Neural cell (in vitro differentiated cells): ENCODE data around the gene C11orf24. TPM values are rescaled to one million over a fixed set of nuclear protein-coding genes. Genes with fewer than 3 reads are reported as not detected.
A peak's percentile ranks its signal among the peaks of the same experiment; 100 is the strongest.

ENCODE experiments used
- H2AFZ ChIP-seq: fragments of 200-600, 300-800 bp; sonication (generic), shearing (Covaris generic); 2 replicates; pipeline ENCODE4 v1.6.0; 2014; ENCODE audit warnings: low read depth, mild to moderate bottlenecking, antibody characterized with exemption, low read length, moderate library complexity
- H3F3A ChIP-seq: fragments of 200-600 bp; shearing (Covaris generic); 2 replicates; pipeline ENCODE4 v1.6.1; 2016; ENCODE audit warnings: mild to moderate bottlenecking, moderate library complexity, mixed read lengths, antibody characterized with exemption, low read length; ENCODE audit not compliant: insufficient read depth, poor library complexity, severe bottlenecking
- H3K27ac ChIP-seq: fragments of 200-600, 300-800 bp; sonication (generic), shearing (Covaris generic); 2 replicates; pipeline ENCODE4 v1.5.1; 2014; ENCODE audit warnings: mild to moderate bottlenecking, low read length, moderate library complexity
- H3K27me3 ChIP-seq: fragments of 300-800, 200-600 bp; sonication (generic), shearing (Covaris generic); 2 replicates; pipeline ENCODE4 v1.6.0; 2014; ENCODE audit warnings: mild to moderate bottlenecking, low read depth, low read length, moderate library complexity; ENCODE audit not compliant: insufficient read depth
- H3K36me3 ChIP-seq: fragments of 300-800, 200-600 bp; sonication (generic), shearing (Covaris generic); 2 replicates; pipeline ENCODE4 v1.5.1; 2014; ENCODE audit warnings: mild to moderate bottlenecking, antibody characterized with exemption, low read length, moderate library complexity; ENCODE audit not compliant: insufficient read depth
- H3K4me2 ChIP-seq: fragments of 300-800, 200-600 bp; sonication (generic), shearing (Covaris generic); 2 replicates; pipeline ENCODE4 v1.6.0; 2014; ENCODE audit warnings: mild to moderate bottlenecking, low read length
- H3K4me3 ChIP-seq: fragments of 300-800, 200-600 bp; sonication (generic), shearing (Covaris generic); 2 replicates; pipeline ENCODE4 v1.5.1; 2014; ENCODE audit warnings: mild to moderate bottlenecking, low read length, moderate library complexity
- H3K79me2 ChIP-seq: fragments of 200-600 bp; shearing (Covaris generic); replicated peaks from 2 replicates; pipeline ENCODE4 v1.6.0; 2014; ENCODE audit warnings: mild to moderate bottlenecking, low read length, moderate library complexity; ENCODE audit not compliant: insufficient read depth
- H3K9ac ChIP-seq: fragments of 300-800, 200-600 bp; sonication (generic), shearing (Covaris generic); 2 replicates; pipeline ENCODE4 v1.6.1; 2016; ENCODE audit warnings: mild to moderate bottlenecking, low read length, mixed read lengths
- H3K9me2 ChIP-seq: fragments of 200-600 bp; shearing (Covaris generic); 2 replicates; pipeline ENCODE4 v1.6.1; 2016; ENCODE audit warnings: mild to moderate bottlenecking, low read length, mixed read lengths; ENCODE audit not compliant: insufficient read depth
- H3K9me3 ChIP-seq: fragments of 200-600, 300-800 bp; sonication (generic), shearing (Covaris generic); 2 replicates; pipeline ENCODE4 v1.6.1; 2016; ENCODE audit warnings: mild to moderate bottlenecking, mixed run types, low read length, moderate library complexity, mixed read lengths
- H4K20me1 ChIP-seq: fragments of 200-600 bp; shearing (Covaris generic); 2 replicates; pipeline ENCODE4 v1.6.1; 2016; ENCODE audit warnings: mild to moderate bottlenecking, mixed run types; ENCODE audit not compliant: insufficient read depth
- EP300 ChIP-seq: fragments of 450-650 bp; conservative IDR thresholded peaks from 2 replicates; pipeline ENCODE4 v1.6.1; 2014; ENCODE audit warnings: antibody characterized with exemption, mild to moderate bottlenecking, moderate library complexity; ENCODE audit not compliant: poor library complexity, severe bottlenecking
- EZH2 ChIP-seq: fragments of 200-600, 300-800 bp; shearing (Covaris generic), sonication (generic); IDR thresholded peaks from 2 replicates; pipeline ENCODE4 v1.6.1; 2014; ENCODE audit warnings: antibody characterized with exemption, low read length, borderline replicate concordance, mild to moderate bottlenecking; ENCODE audit not compliant: insufficient read depth, poor library complexity, severe bottlenecking
- MXI1 ChIP-seq: fragments of 450-650 bp; conservative IDR thresholded peaks from 2 replicates; pipeline ENCODE4 v1.6.1; 2014; ENCODE audit warnings: antibody characterized with exemption, mild to moderate bottlenecking; ENCODE audit not compliant: poor library complexity, severe bottlenecking
- POLR2AphosphoS5 ChIP-seq: IDR thresholded peaks from 2 replicates; pipeline ENCODE4 v1.6.1; 2012
- RAD21 ChIP-seq: fragments of 450-650 bp; conservative IDR thresholded peaks from 2 replicates; pipeline ENCODE4 v1.6.1; 2014; ENCODE audit warnings: antibody characterized with exemption, mild to moderate bottlenecking, moderate library complexity
- SMC3 ChIP-seq: fragments of 450-650 bp; conservative IDR thresholded peaks from 2 replicates; pipeline ENCODE4 v1.6.1; 2014; ENCODE audit warnings: antibody characterized with exemption, mild to moderate bottlenecking, moderate library complexity; ENCODE audit not compliant: poor library complexity
- TAF1 ChIP-seq: IDR thresholded peaks from 2 replicates; pipeline ENCODE4 v1.6.1; 2012; ENCODE audit warnings: low read depth
- polyA plus RNA-seq: library from polyadenylated mRNA; depleted of rRNA; stranded (reverse); fragments of >200 nt; gene quantifications from 2 replicates; pipeline ENCODE4 v1.2.3, GENCODE V29; 2014
- TF ChIP-seq, protein P1 (sequence below): fragments of 450-650 bp; IDR thresholded peaks from 2 replicates; pipeline ENCODE4 v1.5.1; 2014; ENCODE audit warnings: antibody characterized with exemption, mild to moderate bottlenecking, moderate library complexity; ENCODE audit not compliant: poor library complexity, severe bottlenecking
- TF ChIP-seq, protein P2 (sequence below): IDR thresholded peaks from 2 replicates; pipeline ENCODE4 v1.6.1; 2012; ENCODE audit warnings: borderline replicate concordance

Gene C11orf24
- polyA plus RNA-seq, 1 donor from 2014 or later, result 9.6 TPM

DNA sequence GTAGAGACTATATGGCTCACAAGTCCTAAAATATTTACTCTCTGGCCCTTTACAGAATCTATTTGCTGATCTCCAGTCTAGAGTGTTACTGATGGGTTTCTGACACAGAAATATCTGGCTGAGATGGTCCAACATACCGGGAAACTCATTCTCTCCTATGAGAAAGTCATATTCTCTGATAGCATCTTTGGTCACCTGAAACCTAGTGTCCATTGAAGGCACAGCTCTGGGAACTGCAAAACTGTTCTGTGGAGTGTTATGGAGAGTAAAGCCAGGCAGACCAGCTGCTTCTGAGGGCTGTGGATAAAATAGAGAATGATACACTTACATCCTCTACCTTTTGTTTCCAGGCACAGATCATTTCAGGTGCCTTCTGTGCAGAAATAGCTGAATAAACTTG, 2.5 kb upstream of the C11orf24 start:
- H3K27ac ChIP-seq, result no peak overlapping the region
- TF ChIP-seq POLR2AphosphoS5, result no peak
- no peak for TF ChIP-seq EZH2
- TF ChIP-seq EP300, result no peak
- TF ChIP-seq, protein P1, sequence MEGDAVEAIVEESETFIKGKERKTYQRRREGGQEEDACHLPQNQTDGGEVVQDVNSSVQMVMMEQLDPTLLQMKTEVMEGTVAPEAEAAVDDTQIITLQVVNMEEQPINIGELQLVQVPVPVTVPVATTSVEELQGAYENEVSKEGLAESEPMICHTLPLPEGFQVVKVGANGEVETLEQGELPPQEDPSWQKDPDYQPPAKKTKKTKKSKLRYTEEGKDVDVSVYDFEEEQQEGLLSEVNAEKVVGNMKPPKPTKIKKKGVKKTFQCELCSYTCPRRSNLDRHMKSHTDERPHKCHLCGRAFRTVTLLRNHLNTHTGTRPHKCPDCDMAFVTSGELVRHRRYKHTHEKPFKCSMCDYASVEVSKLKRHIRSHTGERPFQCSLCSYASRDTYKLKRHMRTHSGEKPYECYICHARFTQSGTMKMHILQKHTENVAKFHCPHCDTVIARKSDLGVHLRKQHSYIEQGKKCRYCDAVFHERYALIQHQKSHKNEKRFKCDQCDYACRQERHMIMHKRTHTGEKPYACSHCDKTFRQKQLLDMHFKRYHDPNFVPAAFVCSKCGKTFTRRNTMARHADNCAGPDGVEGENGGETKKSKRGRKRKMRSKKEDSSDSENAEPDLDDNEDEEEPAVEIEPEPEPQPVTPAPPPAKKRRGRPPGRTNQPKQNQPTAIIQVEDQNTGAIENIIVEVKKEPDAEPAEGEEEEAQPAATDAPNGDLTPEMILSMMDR, result no peak
- no peak for TF ChIP-seq SMC3
- no peak for TF ChIP-seq TAF1
- no peak for TF ChIP-seq RAD21
- no peak for TF ChIP-seq MXI1
- no peak overlapping the region for H3K4me3 ChIP-seq
- no peaks in the 10 kb centered on the region for H3K9me2 ChIP-seq
- no peak overlapping the region for H3K9ac ChIP-seq
- H3F3A ChIP-seq, result no peaks in the 10 kb centered on the region
- H3K36me3 ChIP-seq, result no peaks in the 10 kb centered on the region
- H3K79me2 ChIP-seq, result peaks cover 20% of the 10 kb centered on the region
- H2AFZ ChIP-seq, result no peak overlapping the region
- no peak overlapping the region for H3K4me2 ChIP-seq
- no peaks in the 10 kb centered on the region for H3K27me3 ChIP-seq
- no peaks in the 10 kb centered on the region for H3K9me3 ChIP-seq
- no peaks in the 10 kb centered on the region for H4K20me1 ChIP-seq

DNA sequence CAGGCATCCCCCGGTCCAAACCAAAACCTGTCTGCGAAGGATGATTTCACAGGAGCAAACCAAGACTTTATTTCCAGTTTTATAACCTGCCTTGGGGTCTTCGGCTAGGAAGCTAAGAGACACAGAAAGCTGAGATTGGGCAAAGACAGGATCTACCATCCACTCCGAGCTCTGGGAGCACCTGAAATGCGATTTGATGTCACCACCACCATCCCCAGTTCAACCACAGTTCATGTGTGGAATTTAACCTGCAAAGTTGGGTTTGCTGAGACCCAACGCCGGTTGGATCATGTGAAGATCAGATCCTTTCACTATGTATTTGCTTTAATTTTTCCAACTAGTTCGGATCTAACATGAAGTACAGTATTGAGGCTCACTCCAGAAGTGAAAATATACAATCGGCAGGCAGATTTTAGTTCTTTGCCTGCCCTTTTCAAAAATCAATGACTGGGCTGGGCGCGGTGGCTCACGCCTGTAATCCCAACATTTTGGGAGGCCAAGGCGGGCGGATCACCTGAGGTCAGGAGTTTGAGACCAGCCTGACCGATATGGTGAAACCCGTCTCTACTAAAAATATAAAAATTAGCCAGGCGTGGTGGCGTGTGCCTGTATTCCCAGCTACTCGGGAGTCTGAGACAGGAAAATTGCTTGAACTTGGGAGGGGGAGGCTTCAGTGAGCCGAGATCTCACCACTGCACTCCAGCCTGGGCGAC, 1.4 kb upstream of the C11orf24 start:
- no peaks in the 10 kb centered on the region for H3K27me3 ChIP-seq
- TF ChIP-seq, protein P1, result no peak
- no peak for TF ChIP-seq POLR2AphosphoS5
- TF ChIP-seq TAF1, result no peak
- no peak for TF ChIP-seq SMC3
- TF ChIP-seq, protein P2, sequence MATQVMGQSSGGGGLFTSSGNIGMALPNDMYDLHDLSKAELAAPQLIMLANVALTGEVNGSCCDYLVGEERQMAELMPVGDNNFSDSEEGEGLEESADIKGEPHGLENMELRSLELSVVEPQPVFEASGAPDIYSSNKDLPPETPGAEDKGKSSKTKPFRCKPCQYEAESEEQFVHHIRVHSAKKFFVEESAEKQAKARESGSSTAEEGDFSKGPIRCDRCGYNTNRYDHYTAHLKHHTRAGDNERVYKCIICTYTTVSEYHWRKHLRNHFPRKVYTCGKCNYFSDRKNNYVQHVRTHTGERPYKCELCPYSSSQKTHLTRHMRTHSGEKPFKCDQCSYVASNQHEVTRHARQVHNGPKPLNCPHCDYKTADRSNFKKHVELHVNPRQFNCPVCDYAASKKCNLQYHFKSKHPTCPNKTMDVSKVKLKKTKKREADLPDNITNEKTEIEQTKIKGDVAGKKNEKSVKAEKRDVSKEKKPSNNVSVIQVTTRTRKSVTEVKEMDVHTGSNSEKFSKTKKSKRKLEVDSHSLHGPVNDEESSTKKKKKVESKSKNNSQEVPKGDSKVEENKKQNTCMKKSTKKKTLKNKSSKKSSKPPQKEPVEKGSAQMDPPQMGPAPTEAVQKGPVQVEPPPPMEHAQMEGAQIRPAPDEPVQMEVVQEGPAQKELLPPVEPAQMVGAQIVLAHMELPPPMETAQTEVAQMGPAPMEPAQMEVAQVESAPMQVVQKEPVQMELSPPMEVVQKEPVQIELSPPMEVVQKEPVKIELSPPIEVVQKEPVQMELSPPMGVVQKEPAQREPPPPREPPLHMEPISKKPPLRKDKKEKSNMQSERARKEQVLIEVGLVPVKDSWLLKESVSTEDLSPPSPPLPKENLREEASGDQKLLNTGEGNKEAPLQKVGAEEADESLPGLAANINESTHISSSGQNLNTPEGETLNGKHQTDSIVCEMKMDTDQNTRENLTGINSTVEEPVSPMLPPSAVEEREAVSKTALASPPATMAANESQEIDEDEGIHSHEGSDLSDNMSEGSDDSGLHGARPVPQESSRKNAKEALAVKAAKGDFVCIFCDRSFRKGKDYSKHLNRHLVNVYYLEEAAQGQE, result no peak
- no peak for TF ChIP-seq RAD21
- TF ChIP-seq EP300, result no peak
- no peak for TF ChIP-seq MXI1
- TF ChIP-seq EZH2, result no peak
- H3K36me3 ChIP-seq, result no peaks in the 10 kb centered on the region
- H3F3A ChIP-seq, result no peaks in the 10 kb centered on the region
- H3K9me2 ChIP-seq, result no peaks in the 10 kb centered on the region
- no peak overlapping the region for H3K9ac ChIP-seq
- no peaks in the 10 kb centered on the region for H4K20me1 ChIP-seq
- H3K27ac ChIP-seq, result no peak overlapping the region
- no peaks in the 10 kb centered on the region for H3K9me3 ChIP-seq
- H3K4me3 ChIP-seq, result peak overlapping the region; percentile 83
- H2AFZ ChIP-seq, result no peak overlapping the region
- H3K79me2 ChIP-seq, result peaks cover 20% of the 10 kb centered on the region
- peak overlapping the region; percentile 8 for H3K4me2 ChIP-seq
